Umbilical cord (tissue), 2 donors: Measurements from ENCODE around the gene SNUPN. TPM values are rescaled to one million over a fixed set of nuclear protein-coding genes. Genes with fewer than 3 reads are reported as not detected.
"Not testable (repeated sequence)": the region's sequence is repeated elsewhere in the genome, so short reads cannot be mapped to it uniquely, and the experiment has no call there.

Source experiments
- DNase-seq: peaks from one replicate; pipeline ENCODE4 v3.0.0-alpha.2; 2015; ENCODE audit warnings: low spot score
- total RNA-seq: library from RNA; depleted of rRNA; stranded (reverse); fragments of >200 nt; gene quantifications from one replicate; pipeline ENCODE4 v1.2.3, GENCODE V29; 2014; ENCODE audit warnings: low replicate concordance; ENCODE audit not compliant: insufficient read depth

Gene SNUPN
- total RNA-seq, 1 donor from 2014 or later, result 13.7 TPM

DNA sequence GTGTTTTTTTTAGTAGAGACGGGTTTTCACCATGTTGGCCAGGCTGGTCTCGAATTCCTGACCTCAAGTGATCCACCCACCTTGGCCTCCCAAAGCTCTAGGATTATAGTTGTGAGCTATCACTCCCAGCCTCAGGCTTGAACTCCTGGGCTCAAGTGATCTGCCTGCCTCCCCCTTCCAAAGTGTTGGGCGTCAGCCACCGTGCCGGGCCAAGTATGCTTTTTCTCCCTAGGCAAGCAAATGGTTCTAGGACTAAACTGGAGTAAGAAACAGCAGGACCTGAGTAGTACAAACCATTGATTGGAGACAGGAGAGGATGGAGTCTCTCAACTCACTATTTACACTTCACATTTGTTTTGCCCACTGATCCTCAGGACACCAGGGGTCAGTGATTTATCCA lies 41.8 kb downstream of the SNUPN start:
- no peak for DNase-seq

DNA sequence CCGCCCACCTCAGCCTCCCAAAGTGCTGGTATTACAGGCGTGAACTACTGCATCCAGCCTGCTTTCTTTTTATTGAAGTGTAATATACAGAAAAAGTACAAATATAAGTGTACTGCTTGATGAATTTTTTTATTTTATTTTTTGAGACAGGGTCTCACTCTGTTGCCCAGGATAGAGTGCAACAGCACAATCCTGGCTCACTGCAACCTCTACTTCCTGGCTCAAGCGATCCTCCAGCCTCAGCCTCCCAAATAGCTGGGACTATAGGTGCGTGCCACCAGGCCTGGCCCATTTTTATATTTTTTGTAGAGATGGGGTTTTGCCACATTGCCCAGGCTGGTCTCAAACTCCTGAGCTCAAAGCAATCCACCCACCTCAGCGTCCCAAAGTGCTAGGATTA lies 42.6 kb downstream of the SNUPN start:
- DNase-seq, result not testable (repeated sequence)

DNA sequence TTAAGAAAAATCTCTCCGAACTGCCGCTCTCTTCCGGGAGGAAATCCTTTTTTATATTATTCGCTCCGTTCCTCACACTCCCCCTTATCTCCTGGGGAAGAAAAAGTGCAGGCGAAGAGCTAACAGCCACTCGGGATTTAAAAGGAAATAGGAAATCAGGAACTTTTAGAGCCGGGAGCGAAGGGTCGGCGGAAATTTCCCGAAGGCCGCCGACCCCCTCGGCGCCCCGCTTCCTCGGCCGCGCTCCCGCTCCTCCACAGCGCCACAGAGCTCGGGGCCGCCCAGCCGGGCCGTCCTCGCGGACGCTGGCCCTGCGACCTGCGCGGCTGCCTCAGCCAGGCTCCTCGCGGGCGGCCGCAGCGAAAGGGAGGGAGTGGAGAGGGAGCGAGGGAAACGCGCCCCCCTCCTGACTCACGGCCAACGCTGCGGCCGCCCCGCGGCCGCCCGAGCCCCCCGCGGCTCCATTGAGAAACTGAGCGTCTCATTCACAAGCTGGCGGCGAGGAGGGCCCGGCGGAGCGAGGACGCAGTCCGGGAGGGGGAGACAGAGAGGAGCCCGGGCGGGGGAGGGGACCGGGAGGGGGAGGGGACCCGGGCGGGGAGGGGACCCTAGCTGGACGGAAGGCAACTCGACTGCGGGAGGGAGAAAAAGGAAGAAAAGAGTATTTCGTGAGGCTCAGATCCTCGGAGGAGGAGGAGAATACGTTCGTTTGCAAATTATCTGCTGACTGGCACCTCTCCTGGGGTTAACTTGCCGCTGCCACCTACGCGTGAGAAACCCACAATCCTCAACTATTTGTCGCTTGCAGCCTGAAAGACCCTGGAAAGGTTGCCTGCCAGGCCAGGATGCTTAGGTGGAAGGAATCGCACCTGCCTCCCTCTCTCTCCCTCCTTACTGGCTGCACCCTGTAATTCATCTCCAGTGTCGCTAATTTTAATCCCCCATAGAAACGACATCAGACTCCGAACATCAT lies 46.3 kb downstream of the SNUPN start, which contains the start of gene PTPN9:
TSS of gene PTPN9 (minus strand) at position 368 of the 973 bp plus-strand sequence. CDS start 539 bp downstream, outside the sequence.
- peak; percentile 86 for DNase-seq

DNA sequence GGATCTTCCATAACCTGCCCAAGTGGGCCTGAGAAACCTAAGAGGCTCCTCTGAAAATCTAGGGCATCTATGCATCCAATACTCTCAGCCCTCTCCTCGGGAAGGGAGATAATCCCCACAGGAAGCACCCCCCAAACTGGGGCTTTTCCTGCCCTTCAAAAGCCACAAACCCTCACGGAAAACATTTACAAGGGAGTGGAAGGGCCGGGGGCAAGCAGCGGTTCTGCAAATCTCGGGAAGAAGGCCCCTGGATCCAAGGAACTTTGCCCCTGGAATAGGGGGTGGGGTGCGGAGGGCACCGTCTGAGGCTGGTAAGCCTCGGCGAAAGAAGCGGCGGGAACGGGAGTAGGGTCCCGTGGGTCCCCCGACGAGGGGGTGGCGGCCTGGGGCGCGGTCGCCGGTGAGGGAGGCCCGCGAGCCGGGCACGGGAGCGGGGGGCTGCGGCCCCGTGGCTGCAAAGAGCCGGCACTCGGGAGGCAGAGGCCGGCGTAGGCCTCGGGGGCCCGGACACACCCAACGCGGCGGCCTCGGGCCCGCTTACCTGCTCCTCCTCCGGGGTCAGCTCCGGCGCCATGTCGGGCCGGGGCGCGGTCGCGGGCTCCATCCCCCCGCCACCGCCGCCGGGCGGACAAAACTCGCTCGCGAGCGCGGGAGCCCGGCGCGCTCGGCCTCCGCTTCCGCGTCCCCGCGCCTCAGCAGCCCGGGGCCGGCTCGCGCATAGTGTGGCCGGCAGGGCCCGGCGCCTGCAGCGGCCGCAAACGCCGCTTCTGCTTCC lies 47.2 kb downstream of the SNUPN start:
- DNase-seq, result no peak

DNA sequence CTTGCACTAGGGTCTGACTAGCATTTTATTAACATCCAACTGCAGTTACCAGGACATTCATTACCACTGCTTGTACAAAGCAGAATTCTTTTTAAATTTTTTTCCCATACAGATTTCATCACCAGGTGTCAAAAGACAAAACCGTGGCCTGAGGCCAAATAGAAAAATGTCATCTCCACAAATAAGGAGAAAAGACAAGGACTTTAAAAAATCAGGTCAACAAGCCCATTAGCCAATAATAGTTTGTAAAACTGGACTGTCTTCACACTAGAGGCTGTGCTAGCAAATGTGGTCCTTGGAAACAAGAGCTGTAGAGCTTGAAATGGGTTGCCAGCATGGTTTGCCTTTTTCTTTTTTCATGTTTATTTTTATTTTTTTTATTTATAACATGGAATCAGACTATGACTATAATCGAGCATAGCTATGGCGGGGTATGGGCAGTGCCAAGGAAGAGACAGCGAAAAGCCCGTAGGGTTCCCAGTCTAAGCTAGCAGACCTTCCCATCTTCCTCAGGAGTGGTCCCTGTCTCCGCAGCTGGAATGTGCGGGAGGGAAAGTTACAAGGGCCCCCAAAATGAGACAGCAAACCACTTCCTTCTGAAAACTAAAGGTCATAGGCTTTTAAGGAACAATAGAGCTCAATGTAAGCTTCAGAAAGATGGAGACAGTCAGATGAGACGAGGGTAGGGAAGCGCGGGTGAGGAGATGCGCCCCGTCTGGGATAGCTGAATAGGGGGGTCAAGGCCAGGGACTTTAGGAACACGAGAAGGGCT lies 47.9 kb downstream of the SNUPN start:
- DNase-seq, result peak; percentile 9

DNA sequence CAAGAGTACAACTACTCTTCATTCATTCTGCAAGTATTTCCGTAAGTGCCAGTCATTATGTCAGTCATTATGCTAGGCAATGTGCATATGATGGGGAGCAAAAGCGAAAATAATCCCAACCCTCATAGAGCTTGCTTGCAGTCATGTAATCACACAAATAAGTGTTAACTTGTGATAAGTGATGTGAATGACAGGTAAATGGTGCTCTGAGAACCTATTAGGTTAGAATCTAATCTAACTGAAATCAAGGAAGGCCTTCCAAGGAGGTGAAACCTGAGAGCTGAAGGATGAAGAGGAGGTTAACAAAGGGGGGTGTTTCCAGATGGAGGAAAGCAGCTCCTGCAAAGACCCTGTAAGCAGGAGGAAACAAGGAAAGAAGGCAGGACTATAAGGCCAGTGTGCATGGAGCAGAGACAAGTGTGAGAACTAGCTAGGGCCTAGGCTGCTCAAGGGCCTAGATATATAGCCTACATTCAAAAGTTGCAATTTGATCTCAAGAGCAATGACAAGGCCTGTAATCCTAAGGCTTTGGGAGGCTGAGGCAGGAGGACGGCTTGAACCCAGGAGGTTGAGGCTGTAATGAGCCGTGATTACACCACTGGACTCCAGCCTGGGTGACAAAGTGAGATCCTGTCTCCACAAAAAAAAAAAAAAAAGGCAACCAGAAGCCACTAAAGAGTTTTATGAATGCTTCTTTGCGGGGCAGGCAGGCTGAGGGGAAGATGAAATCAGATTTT lies 51.7 kb downstream of the SNUPN start:
- no peak for DNase-seq

DNA sequence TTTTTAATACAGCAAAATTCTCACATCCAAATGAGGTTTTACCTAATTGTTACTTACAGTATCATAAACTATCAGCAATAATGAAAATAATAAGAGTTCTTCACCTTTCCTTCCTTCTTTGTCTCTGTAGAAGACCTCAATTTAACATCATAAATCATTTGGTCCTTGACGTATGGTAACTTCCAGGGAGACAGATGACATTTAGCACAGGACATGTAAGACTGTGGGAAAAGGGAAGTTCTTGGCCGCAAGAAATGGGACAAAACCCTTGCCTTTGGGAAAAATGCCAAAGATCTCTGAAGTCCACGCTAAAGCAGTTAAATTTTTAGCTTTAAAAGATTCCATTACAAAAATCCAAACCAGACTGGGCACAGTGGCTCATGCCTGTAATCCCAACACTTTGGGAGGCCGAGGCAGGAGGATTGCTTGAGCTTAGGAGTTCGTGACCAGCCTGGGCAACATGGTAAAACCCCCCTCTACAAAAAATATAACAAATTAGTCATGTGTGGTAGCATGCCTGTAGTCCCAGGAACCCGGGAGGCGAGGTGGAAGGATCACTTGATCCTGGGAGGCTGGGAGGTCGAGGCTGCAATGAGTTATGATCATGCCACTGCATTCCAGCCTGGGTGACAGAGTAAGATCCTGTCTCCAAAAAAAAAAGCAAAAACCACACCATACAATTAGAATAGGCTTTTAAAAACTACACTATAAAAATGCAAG lies 55.2 kb downstream of the SNUPN start:
- no peak for DNase-seq

DNA sequence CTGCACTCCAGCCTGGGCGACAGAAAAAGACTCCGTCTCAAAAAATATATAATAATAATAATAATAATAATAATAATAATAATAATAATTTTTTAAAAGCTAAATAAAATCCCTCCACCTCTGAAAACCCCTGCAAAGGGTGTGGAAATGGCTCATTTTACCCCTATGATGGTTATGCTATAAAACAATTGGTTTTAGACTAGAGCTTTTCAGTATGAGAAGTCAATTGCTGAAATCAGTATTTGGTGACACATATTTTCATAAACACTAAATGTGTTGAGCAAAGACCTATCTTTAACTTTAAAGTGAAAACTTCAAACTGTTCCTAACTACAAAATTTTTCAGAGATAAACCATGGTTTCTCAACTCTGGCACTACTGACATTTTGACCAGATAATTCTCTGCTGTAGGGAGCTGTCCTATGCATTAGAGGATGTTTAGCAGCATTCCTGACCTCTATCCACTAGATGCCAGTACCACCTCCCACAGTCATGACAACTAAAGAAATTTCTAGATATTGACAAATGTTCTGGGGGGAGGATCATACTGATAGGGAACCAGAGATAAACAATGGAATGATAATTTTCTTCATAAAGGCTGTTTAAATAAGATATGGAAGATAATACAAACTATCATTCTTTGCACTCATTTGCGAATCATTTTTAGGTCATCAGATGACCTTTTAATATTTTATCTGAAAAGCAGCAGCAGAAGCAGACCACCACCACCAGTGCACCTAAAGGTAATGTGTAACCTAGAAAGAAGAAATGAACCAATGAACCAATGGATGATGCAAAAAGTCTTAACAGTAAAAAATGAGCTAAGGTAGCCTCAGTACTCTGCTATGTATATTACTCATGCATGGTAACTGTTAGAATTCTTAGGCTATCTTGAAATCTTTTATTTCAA lies 60.2 kb downstream of the SNUPN start:
- no peak for DNase-seq

DNA sequence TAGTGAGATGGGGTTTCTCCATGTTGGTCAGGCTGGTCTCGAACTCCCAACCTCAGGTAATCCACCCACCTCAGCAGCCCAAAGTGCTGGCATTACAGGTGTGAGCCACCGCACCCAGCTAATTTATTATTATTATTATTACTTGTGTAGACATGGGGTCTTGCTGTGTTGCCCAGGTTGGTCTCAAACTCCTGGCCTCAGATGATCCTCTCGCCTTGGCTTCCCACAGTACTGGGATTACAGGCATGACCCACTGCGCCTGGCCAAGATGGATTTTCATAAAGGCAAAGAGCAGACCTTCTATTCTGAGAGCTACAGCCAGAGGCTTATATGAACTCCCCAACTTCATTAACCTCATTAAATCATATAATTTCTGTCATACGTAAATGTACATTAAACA lies 63.6 kb downstream of the SNUPN start:
- DNase-seq, result no peak

DNA sequence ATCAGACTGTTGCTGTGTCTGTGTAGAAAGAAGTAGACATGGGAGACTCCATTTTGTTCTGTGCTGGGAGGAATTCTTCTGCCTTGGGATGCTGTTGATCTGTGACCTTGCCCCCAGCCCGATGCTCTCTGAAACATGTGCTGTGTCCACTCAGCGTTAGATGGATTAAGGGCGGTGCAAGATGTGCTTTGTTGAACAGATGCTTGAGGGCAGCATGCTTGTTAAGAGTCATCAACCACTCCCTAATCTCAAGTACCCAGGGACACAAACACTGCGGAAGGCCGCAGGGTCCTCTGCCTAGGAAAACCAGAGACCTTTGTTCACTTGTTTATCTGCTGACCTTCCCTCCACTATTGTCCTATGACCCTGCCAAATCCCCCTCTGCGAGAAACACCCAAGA lies 66.2 kb downstream of the SNUPN start:
- not testable (repeated sequence) for DNase-seq

DNA sequence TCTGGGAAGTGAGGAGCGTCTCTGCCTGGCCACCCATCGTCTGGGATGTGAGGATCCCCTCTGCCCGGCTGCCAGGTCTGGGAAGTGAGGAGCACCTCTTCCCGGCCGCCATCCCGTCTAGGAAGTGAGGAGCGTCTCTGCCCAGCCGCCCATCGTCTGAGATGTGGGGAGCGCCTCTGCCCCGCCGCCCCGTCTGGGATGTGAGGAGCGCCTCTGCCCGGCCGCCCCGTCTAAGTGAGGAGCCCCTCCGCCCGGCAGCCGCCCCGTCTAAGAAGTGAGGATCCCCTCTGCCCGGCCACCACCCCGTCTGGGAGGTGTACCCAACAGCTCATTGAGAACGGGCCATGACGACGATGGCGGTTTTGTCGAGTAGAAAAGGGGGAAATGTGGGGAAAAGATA lies 66.6 kb downstream of the SNUPN start:
- not testable (repeated sequence) for DNase-seq

DNA sequence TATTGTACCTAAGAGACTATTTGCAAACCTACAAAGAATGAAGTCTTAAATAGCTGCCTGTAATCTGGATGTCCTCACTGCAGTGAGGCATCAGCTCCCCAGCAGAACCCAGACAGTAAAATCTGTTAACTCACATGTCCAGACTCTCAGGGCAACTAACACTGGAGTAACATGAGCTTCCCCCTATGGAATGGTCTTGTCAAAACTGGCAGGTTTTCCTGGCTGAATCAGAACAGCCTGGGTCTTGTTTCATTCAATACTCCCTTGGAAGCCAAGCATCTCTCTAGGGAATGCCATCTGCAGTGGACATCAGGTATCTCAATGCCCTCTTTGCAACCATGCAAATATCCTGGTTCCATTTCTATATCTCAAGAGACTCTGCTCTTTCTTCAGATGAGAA lies 70.8 kb downstream of the SNUPN start:
- no peak for DNase-seq

DNA sequence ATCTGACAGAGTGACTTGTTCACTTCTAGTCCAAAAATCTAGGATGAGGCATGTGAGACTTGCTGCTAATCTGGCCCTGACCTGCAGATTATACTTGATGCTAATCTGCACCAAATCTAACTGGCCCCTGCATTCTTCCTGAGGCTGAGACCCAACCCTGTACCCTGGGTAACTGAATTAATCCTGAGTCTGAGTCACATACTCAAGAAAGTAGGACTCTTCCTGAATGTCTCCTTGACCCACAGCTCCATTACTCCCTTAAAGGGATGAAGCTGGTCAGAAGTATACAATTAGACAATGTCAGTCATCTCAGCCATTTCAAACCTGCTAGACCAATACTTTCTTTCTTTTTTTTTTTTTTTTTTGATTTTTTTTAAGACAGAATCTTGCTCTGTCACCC lies 71.9 kb downstream of the SNUPN start:
- no peak for DNase-seq

DNA sequence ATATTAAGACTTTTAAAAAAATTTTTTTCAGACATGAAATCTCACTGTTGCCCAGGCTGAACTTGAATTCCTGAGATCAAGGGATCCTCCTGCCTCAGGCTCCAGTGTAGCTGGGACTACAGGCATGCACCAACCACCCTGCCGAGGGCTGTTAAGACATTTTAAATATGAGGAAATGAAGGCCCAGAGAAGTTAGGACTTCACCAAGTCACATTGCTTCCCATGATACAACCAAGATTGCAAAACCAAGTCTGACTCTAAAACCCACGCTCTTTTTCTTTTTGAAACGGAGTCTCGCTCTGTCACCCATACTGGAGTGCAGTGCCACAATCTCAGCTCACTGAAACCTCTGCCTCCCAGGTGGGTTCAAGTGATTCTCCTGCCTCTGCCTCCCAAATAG lies 74.4 kb downstream of the SNUPN start:
- no peak for DNase-seq

Other genes with a start within 250 kb of the SNUPN start
- gene SIN3A, start 174.0 kb downstream of the SNUPN start, total RNA-seq, result 36.1 TPM
- gene PTPN9, start 46.4 kb downstream of the SNUPN start, total RNA-seq, result 17.8 TPM
- 27.7 TPM for gene IMP3, start 14.5 kb upstream of the SNUPN start, total RNA-seq
- 11.8 TPM for gene SNX33, start 22.2 kb upstream of the SNUPN start, total RNA-seq
- 84.0 TPM for gene CSPG4, start 87.1 kb upstream of the SNUPN start, total RNA-seq
- 85.5 TPM for gene UBE2Q2, start 217.7 kb upstream of the SNUPN start, total RNA-seq